ENCODE results near the gene SBK2. TPM values are rescaled to one million over a fixed set of nuclear protein-coding genes. Genes with fewer than 3 reads are reported as not detected.
"Not testable (repeated sequence)": the region's sequence is repeated elsewhere in the genome, so short reads cannot be mapped to it uniquely, and the experiment has no call there.

The SBK2 gene
- total RNA-seq, 2 donors from 2014 or later, result not detected

- Mint-ChIP-seq H3K36me3 (ENCODE audit: insufficient read depth in 2 of 2) (peaks cover 6 to 9% of the 10 kb centered on the region in 2 donors), H3K27me3 (ENCODE audit: low read depth) (no peaks in the 10 kb centered on the region), H3K27ac (no peak overlapping the region), H3K4me3 (peak overlapping the region; percentile 9 to 18), H3K4me1 (ENCODE audit: low read depth) (peaks cover 17% of the 10 kb centered on the region), H3K9me3 (no peaks in the 10 kb centered on the region)
- DNase-seq (no peak), ATAC-seq (replicated peaks in 1 of 2) (no peak)
Measured at GRCh38 chr19:55576746-55577145, 39.8 kb upstream of the SBK2 start.

- not testable (repeated sequence) for H3K27me3 Mint-ChIP-seq (ENCODE audit: low read depth); H3K4me3 Mint-ChIP-seq; H3K27ac Mint-ChIP-seq
Measured at GRCh38 chr19:55573929-55574328, 37.0 kb upstream of the SBK2 start.

GRCh38 chr19:55569477-55569876 lies 32.5 kb upstream of the SBK2 start:
- H3K27ac Mint-ChIP-seq; DNase-seq; H3K27me3 Mint-ChIP-seq (ENCODE audit: low read depth); ATAC-seq (replicated peaks in 1 of 2); H3K4me3 Mint-ChIP-seq; H3K9me3 Mint-ChIP-seq; H3K36me3 Mint-ChIP-seq (ENCODE audit: insufficient read depth in 2 of 2); H3K4me1 Mint-ChIP-seq (ENCODE audit: low read depth): not testable (repeated sequence)

More at GRCh38 chr19:55573929-55574328, 37.0 kb upstream of the SBK2 start:
- DNase-seq; ATAC-seq (replicated peaks in 1 of 2); H3K9me3 Mint-ChIP-seq; H3K4me1 Mint-ChIP-seq (ENCODE audit: low read depth); H3K36me3 Mint-ChIP-seq (ENCODE audit: insufficient read depth in 2 of 2): not testable (repeated sequence)

- Mint-ChIP-seq H3K9me3 (no peaks in the 10 kb centered on the region), H3K4me1 (ENCODE audit: low read depth) (no peaks in the 10 kb centered on the region), H3K36me3 (ENCODE audit: insufficient read depth in 2 of 2) (no peaks in the 10 kb centered on the region), H3K27me3 (ENCODE audit: low read depth) (no peaks in the 10 kb centered on the region), H3K27ac (no peak overlapping the region), H3K4me3 (no peak overlapping the region)
- ATAC-seq (replicated peaks in 1 of 2) (no peak), DNase-seq (no peak)
Measured at GRCh38 chr19:55567708-55568328, 30.9 kb upstream of the SBK2 start.

- Mint-ChIP-seq H3K4me1 (ENCODE audit: low read depth) (no peaks in the 10 kb centered on the region), H3K27ac (no peak overlapping the region), H3K36me3 (ENCODE audit: insufficient read depth in 2 of 2) (no peaks in the 10 kb centered on the region), H3K4me3 (no peak overlapping the region), H3K9me3 (no peaks in the 10 kb centered on the region), H3K27me3 (ENCODE audit: low read depth) (no peaks in the 10 kb centered on the region)
- ATAC-seq (replicated peaks in 1 of 2) (no peak), DNase-seq (no peak)
Measured at GRCh38 chr19:55566823-55567222, 29.9 kb upstream of the SBK2 start.

- DNase-seq (no peak), ATAC-seq (replicated peaks in 1 of 2) (no peak)
- Mint-ChIP-seq H3K36me3 (ENCODE audit: insufficient read depth in 2 of 2) (no peaks in the 10 kb centered on the region), H3K4me3 (no peak overlapping the region), H3K27me3 (ENCODE audit: low read depth) (peaks cover 7% of the 10 kb centered on the region), H3K9me3 (no peaks in the 10 kb centered on the region), H3K27ac (no peak overlapping the region), H3K4me1 (ENCODE audit: low read depth) (no peaks in the 10 kb centered on the region)
Measured at GRCh38 chr19:55563261-55563690, 26.3 kb upstream of the SBK2 start.

- ATAC-seq (replicated peaks in 1 of 2), result no peak
- no peaks in the 10 kb centered on the region for H3K9me3 Mint-ChIP-seq
- no peaks in the 10 kb centered on the region for H3K36me3 Mint-ChIP-seq (ENCODE audit: insufficient read depth in 2 of 2)
- H3K4me1 Mint-ChIP-seq (ENCODE audit: low read depth), result no peaks in the 10 kb centered on the region
- H3K4me3 Mint-ChIP-seq, result no peak overlapping the region
- peaks cover 7% of the 10 kb centered on the region for H3K27me3 Mint-ChIP-seq (ENCODE audit: low read depth)
- DNase-seq, result no peak
- H3K27ac Mint-ChIP-seq, result no peak overlapping the region
Measured at GRCh38 chr19:55559684-55560083, 22.8 kb upstream of the SBK2 start.

GRCh38 chr19:55554741-55555152 lies 17.8 kb upstream of the SBK2 start:
- no peaks in the 10 kb centered on the region for H3K9me3 Mint-ChIP-seq
- no peaks in the 10 kb centered on the region for H3K27me3 Mint-ChIP-seq (ENCODE audit: low read depth)
- no peak overlapping the region for H3K4me3 Mint-ChIP-seq
- no peak for ATAC-seq (replicated peaks in 1 of 2)
- H3K27ac Mint-ChIP-seq, result no peak overlapping the region
- no peak for DNase-seq
- H3K4me1 Mint-ChIP-seq (ENCODE audit: low read depth), result no peaks in the 10 kb centered on the region
- H3K36me3 Mint-ChIP-seq (ENCODE audit: insufficient read depth in 2 of 2), result no peaks in the 10 kb centered on the region

- DNase-seq, result no peak
- H3K4me1 Mint-ChIP-seq (ENCODE audit: low read depth), result no peaks in the 10 kb centered on the region
- no peak overlapping the region for H3K27ac Mint-ChIP-seq
- ATAC-seq (replicated peaks in 1 of 2), result no peak
- H3K4me3 Mint-ChIP-seq, result no peak overlapping the region
- H3K9me3 Mint-ChIP-seq, result no peaks in the 10 kb centered on the region
- H3K27me3 Mint-ChIP-seq (ENCODE audit: low read depth), result no peaks in the 10 kb centered on the region
- H3K36me3 Mint-ChIP-seq (ENCODE audit: insufficient read depth in 2 of 2), result no peaks in the 10 kb centered on the region
Measured at GRCh38 chr19:55554302-55554701, 17.4 kb upstream of the SBK2 start.

GRCh38 chr19:55553217-55554182 lies 16.6 kb upstream of the SBK2 start:
- H3K27me3 Mint-ChIP-seq (ENCODE audit: low read depth), result no peaks in the 10 kb centered on the region
- H3K4me3 Mint-ChIP-seq, result no peak overlapping the region
- H3K4me1 Mint-ChIP-seq (ENCODE audit: low read depth), result no peaks in the 10 kb centered on the region
- H3K36me3 Mint-ChIP-seq (ENCODE audit: insufficient read depth in 2 of 2), result no peaks in the 10 kb centered on the region
- no peak overlapping the region for H3K27ac Mint-ChIP-seq
- no peak for ATAC-seq (replicated peaks in 1 of 2)
- no peaks in the 10 kb centered on the region for H3K9me3 Mint-ChIP-seq
- no peak for DNase-seq

- no peaks in the 10 kb centered on the region for H3K9me3 Mint-ChIP-seq
- H3K36me3 Mint-ChIP-seq (ENCODE audit: insufficient read depth in 2 of 2), result no peaks in the 10 kb centered on the region
- no peak overlapping the region for H3K27ac Mint-ChIP-seq
- no peak for ATAC-seq (replicated peaks in 1 of 2)
- no peak overlapping the region for H3K4me3 Mint-ChIP-seq
- no peaks in the 10 kb centered on the region for H3K4me1 Mint-ChIP-seq (ENCODE audit: low read depth)
- peaks cover 3% of the 10 kb centered on the region for H3K27me3 Mint-ChIP-seq (ENCODE audit: low read depth)
- DNase-seq, result no peak
Measured at GRCh38 chr19:55552620-55553019, 15.7 kb upstream of the SBK2 start.

GRCh38 chr19:55552206-55552605 lies 15.3 kb upstream of the SBK2 start:
- Mint-ChIP-seq H3K4me1 (ENCODE audit: low read depth) (no peaks in the 10 kb centered on the region), H3K27ac (no peak overlapping the region), H3K36me3 (ENCODE audit: insufficient read depth in 2 of 2) (no peaks in the 10 kb centered on the region), H3K4me3 (no peak overlapping the region), H3K9me3 (no peaks in the 10 kb centered on the region), H3K27me3 (ENCODE audit: low read depth) (peaks cover 8% of the 10 kb centered on the region)
- DNase-seq (no peak), ATAC-seq (replicated peaks in 1 of 2) (no peak)

- no peak overlapping the region for H3K27ac Mint-ChIP-seq
- DNase-seq (no peak), ATAC-seq (replicated peaks in 1 of 2) (no peak)
- H3K36me3 Mint-ChIP-seq (ENCODE audit: insufficient read depth in 2 of 2), result no peaks in the 10 kb centered on the region
- H3K9me3 Mint-ChIP-seq, result no peaks in the 10 kb centered on the region
- H3K27me3 Mint-ChIP-seq (ENCODE audit: low read depth), result peaks cover 10% of the 10 kb centered on the region
- no peak overlapping the region for H3K4me3 Mint-ChIP-seq
- H3K4me1 Mint-ChIP-seq (ENCODE audit: low read depth), result no peaks in the 10 kb centered on the region
Measured at GRCh38 chr19:55550321-55550650, 13.4 kb upstream of the SBK2 start.

All from activated T-cell treated with anti-CD3 and anti-CD28 coated beads, Interleukin-2, amount 50 U/mL, for 72 hours (primary cell).